ENCODE results near the gene CNGB1.
"Not testable (repeated sequence)": the region's sequence is repeated elsewhere in the genome, so short reads cannot be mapped to it uniquely, and the experiment has no call there.

The CNGB1 gene

GRCh38 chr16:57895081-57895547, 75.8 kb downstream of the CNGB1 start:
- H3K36me3 Mint-ChIP-seq (ENCODE audit: low read depth); H3K4me1 Mint-ChIP-seq; ATAC-seq; H3K27ac Mint-ChIP-seq; DNase-seq; H3K4me3 Mint-ChIP-seq; H3K9me3 Mint-ChIP-seq: not testable (repeated sequence)
- H3K27me3 Mint-ChIP-seq, result peaks cover 16% of the 10 kb centered on the region

DNA sequence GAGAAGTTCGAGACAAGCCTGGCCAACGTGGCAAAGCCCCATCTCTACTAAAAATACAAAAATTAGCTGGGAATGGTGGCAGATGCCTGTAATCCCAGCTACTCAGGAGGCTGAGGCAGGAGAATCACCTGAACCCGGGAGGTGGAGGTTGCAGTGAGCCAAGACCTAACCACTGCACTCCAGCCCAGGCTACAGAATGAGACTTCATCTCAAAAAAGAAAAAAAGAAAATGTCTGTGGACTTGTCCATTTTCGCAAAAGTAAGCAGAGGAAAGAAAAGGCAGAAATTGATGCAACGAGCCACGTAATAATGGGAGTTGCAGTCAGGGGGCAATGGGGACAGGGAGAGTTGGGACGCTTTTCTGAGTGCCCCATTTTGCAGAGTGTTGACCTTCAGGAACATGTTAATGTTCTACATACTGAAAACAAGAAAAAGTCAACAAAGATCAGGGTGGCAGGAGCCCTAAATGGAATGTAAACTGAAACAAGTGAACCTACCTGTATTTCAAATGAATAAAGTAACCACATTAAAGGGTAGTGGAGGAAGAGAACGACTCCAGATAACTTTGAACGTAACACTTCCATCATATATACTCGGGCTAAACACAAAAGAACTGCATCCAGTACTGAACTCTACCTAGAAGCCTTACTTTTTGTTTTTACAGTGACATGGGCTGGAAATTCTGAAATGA, 76.4 kb downstream of the CNGB1 start:
- Mint-ChIP-seq H3K27me3 (peaks cover 12% of the 10 kb centered on the region), H3K4me3 (no peak overlapping the region), H3K4me1 (peaks cover 2% of the 10 kb centered on the region), H3K36me3 (ENCODE audit: low read depth) (no peaks in the 10 kb centered on the region), H3K27ac (no peak overlapping the region), H3K9me3 (no peaks in the 10 kb centered on the region)
- no peak for DNase-seq
- ATAC-seq, result no peak

DNA sequence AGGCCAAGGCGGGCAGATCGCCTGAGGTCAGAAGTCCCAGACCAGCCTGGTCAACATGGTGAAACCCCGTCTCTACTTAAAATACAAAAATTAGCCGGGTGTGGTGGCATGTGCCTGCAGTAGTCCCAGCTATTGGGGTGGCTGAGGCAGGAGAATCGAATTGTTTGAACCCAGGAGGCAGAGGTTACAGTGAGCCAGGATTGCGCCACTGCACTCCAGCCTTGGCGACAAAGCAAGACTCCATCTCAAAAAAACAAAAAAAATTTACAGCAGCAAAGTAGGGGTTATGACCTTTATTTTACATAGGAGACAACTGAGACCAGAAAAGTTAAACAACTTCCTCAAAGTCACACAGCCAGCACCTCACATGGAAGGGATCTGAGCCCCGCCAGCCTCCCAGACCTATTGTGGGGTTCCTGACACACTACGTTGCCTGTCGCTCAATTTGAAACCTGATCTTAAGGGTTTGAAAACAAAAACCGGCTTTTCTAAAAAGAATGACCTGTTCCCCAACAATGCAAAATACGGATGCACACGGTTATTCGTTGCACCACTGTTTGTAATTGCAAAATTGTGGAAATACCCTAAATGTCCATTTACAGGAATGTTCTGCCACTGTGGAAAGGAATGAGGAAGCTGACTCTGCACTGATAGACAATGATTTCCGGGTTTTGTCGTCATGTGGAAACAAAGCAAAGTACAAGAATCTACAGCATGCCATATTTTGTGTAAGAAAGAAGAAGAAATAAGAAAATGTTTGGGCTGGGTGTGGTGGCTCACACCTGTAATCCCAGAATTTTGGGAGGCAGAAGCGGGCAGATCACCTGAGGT, 77.2 kb downstream of the CNGB1 start:
- Mint-ChIP-seq H3K4me3 (no peak overlapping the region), H3K4me1 (peaks cover 2% of the 10 kb centered on the region), H3K36me3 (ENCODE audit: low read depth) (no peaks in the 10 kb centered on the region), H3K27ac (no peak overlapping the region), H3K9me3 (no peaks in the 10 kb centered on the region), H3K27me3 (peaks cover 12% of the 10 kb centered on the region)
- ATAC-seq (no peak), DNase-seq (no peak)

GRCh38 chr16:57893217-57893558, 77.7 kb downstream of the CNGB1 start:
- H3K4me1 Mint-ChIP-seq, result peaks cover 2% of the 10 kb centered on the region
- H3K27me3 Mint-ChIP-seq, result peaks cover 14% of the 10 kb centered on the region
- ATAC-seq, result no peak
- H3K9me3 Mint-ChIP-seq, result no peaks in the 10 kb centered on the region
- no peak for DNase-seq
- no peaks in the 10 kb centered on the region for H3K36me3 Mint-ChIP-seq (ENCODE audit: low read depth)
- no peak overlapping the region for H3K4me3 Mint-ChIP-seq
- H3K27ac Mint-ChIP-seq, result no peak overlapping the region

DNA sequence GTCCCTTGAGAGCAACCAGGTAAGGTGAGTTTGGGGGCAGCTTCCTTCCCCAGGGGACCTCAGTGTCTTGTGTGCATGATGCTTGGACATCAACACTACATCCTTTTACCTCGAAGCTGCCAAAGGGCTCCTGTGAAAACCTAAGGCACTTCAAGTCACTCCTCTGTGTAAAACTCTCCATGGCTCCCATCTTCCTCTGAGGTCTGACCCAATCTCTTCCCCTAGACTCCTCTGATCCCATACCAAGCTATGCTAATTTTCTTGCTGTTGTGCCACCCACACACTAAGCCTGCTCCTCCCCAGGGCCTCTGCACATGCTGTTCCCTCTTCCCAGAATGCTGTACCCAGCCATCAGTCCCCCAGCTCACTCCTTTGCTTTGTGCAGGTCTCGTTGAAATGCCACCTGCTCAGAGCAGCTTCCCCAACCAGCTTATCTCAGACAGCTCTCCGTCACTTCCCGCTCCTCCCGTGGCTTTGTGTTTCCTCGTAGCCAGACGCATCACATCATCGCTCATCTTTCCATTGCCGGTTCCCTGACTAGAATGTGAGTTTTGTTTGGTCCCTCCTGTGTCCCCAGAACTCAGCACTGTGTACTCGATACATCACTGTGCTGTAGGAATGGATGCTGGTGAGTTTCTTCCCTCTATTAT, 78.4 kb downstream of the CNGB1 start:
- H3K27me3 Mint-ChIP-seq, result peaks cover 14% of the 10 kb centered on the region
- no peak for DNase-seq
- H3K9me3 Mint-ChIP-seq, result no peaks in the 10 kb centered on the region
- no peaks in the 10 kb centered on the region for H3K36me3 Mint-ChIP-seq (ENCODE audit: low read depth)
- ATAC-seq, result no peak
- H3K27ac Mint-ChIP-seq, result no peak overlapping the region
- peaks cover 2% of the 10 kb centered on the region for H3K4me1 Mint-ChIP-seq
- H3K4me3 Mint-ChIP-seq, result no peak overlapping the region

- DNase-seq (no peak), ATAC-seq (no peak)
- no peak overlapping the region for H3K4me3 Mint-ChIP-seq
- no peaks in the 10 kb centered on the region for H3K36me3 Mint-ChIP-seq (ENCODE audit: low read depth)
- H3K27ac Mint-ChIP-seq, result no peak overlapping the region
- no peaks in the 10 kb centered on the region for H3K9me3 Mint-ChIP-seq
- H3K27me3 Mint-ChIP-seq, result peaks cover 17% of the 10 kb centered on the region
- peaks cover 2% of the 10 kb centered on the region for H3K4me1 Mint-ChIP-seq
Observed at GRCh38 chr16:57892041-57892440, 78.9 kb downstream of the CNGB1 start.

DNA sequence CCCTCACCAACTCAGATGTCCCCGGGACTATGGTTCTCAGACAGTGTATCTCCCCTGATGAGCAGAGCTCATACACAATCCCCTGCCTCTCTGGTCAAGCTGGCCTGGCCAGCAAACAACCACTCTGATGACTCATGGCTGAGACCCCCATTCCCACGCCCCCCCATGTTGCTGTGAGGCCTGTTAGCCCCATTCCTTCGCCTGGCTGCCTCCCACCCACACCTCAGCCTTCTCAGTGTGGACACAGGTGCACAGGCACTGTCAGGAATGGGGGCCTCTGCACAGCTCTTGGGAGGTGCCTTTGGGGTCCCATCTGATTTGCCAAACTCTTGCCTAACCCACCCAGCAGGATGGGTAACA, 80.2 kb downstream of the CNGB1 start:
- peaks cover 2% of the 10 kb centered on the region for H3K4me1 Mint-ChIP-seq
- H3K27me3 Mint-ChIP-seq, result peaks cover 24% of the 10 kb centered on the region
- ATAC-seq (no peak), DNase-seq (no peak)
- no peaks in the 10 kb centered on the region for H3K36me3 Mint-ChIP-seq (ENCODE audit: low read depth)
- no peak overlapping the region for H3K27ac Mint-ChIP-seq
- H3K4me3 Mint-ChIP-seq, result no peak overlapping the region
- H3K9me3 Mint-ChIP-seq, result no peaks in the 10 kb centered on the region

- ATAC-seq, result no peak
- peaks cover 2% of the 10 kb centered on the region for H3K4me1 Mint-ChIP-seq
- H3K36me3 Mint-ChIP-seq (ENCODE audit: low read depth), result no peaks in the 10 kb centered on the region
- H3K27me3 Mint-ChIP-seq, result peaks cover 28% of the 10 kb centered on the region
- no peak overlapping the region for H3K27ac Mint-ChIP-seq
- DNase-seq, result no peak
- no peak overlapping the region for H3K4me3 Mint-ChIP-seq
- no peaks in the 10 kb centered on the region for H3K9me3 Mint-ChIP-seq
Observed at GRCh38 chr16:57889960-57890751, 80.8 kb downstream of the CNGB1 start.

DNA sequence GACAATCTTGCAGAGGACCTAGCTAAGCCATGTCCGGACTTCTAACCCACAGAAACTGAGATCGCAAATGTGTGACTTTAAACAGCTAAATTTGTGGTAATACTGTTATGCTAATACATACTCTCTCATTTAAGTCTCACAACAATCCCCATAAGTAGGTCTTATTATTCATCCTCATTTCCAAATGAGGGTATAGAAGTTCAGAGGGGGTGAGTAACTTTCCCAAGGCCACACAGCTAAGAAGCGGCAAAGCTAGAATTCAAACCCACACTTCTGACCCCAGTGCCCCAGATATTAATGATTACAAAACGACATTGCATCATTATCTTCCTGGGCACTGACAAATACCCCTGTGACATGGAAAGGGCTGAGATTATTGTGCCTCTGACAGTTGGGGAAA, 81.4 kb downstream of the CNGB1 start:
- Mint-ChIP-seq H3K4me1 (peaks cover 2% of the 10 kb centered on the region), H3K9me3 (no peaks in the 10 kb centered on the region), H3K27ac (no peak overlapping the region), H3K27me3 (peaks cover 33% of the 10 kb centered on the region), H3K36me3 (ENCODE audit: low read depth) (no peaks in the 10 kb centered on the region), H3K4me3 (no peak overlapping the region)
- DNase-seq (no peak), ATAC-seq (no peak)

- Mint-ChIP-seq H3K36me3 (ENCODE audit: low read depth) (no peaks in the 10 kb centered on the region), H3K27me3 (peaks cover 36% of the 10 kb centered on the region), H3K4me3 (no peak overlapping the region), H3K9me3 (no peaks in the 10 kb centered on the region), H3K27ac (no peak overlapping the region), H3K4me1 (peaks cover 2% of the 10 kb centered on the region)
- ATAC-seq (no peak), DNase-seq (no peak)
Observed at GRCh38 chr16:57889111-57889510, 81.8 kb downstream of the CNGB1 start.

GRCh38 chr16:57888128-57888527, 82.8 kb downstream of the CNGB1 start:
- Mint-ChIP-seq H3K27me3 (peaks cover 41% of the 10 kb centered on the region), H3K4me1 (peaks cover 2% of the 10 kb centered on the region)

DNA sequence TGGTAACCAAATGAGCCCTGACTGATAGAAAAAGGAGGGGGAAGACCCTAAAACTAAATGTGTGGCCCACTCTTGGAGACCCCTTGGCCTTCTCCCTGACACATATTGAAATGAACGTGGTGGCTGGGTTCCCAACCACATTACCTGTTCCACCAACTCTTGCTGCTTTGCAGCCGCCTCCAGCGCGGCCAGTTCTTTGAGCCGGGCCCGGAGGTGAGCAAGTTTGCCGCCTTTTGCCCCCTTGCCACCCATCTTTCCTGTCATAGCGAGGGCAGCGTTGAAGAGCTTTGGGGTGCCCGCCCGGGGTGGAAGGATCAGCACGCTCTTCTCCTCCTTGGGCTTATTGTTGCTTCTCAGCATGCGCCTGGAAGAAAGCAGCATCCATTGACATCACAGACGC, 83.2 kb downstream of the CNGB1 start:
- Mint-ChIP-seq H3K36me3 (ENCODE audit: low read depth) (no peaks in the 10 kb centered on the region), H3K4me3 (no peak overlapping the region), H3K27ac (no peak overlapping the region), H3K4me1 (peaks cover 2% of the 10 kb centered on the region), H3K9me3 (no peaks in the 10 kb centered on the region), H3K27me3 (peaks cover 42% of the 10 kb centered on the region)
- ATAC-seq (no peak), DNase-seq (no peak)

More at GRCh38 chr16:57888128-57888527, 82.8 kb downstream of the CNGB1 start:
- Mint-ChIP-seq H3K9me3 (no peaks in the 10 kb centered on the region), H3K4me3 (no peak overlapping the region), H3K36me3 (ENCODE audit: low read depth) (no peaks in the 10 kb centered on the region), H3K27ac (no peak overlapping the region)
- no peak for ATAC-seq
- no peak for DNase-seq

GRCh38 chr16:57886427-57886826, 84.5 kb downstream of the CNGB1 start:
- Mint-ChIP-seq H3K27me3 (peaks cover 42% of the 10 kb centered on the region), H3K4me1 (no peaks in the 10 kb centered on the region), H3K9me3 (no peaks in the 10 kb centered on the region), H3K36me3 (ENCODE audit: low read depth) (no peaks in the 10 kb centered on the region), H3K27ac (no peak overlapping the region), H3K4me3 (no peak overlapping the region)
- DNase-seq (no peak), ATAC-seq (no peak)

DNA sequence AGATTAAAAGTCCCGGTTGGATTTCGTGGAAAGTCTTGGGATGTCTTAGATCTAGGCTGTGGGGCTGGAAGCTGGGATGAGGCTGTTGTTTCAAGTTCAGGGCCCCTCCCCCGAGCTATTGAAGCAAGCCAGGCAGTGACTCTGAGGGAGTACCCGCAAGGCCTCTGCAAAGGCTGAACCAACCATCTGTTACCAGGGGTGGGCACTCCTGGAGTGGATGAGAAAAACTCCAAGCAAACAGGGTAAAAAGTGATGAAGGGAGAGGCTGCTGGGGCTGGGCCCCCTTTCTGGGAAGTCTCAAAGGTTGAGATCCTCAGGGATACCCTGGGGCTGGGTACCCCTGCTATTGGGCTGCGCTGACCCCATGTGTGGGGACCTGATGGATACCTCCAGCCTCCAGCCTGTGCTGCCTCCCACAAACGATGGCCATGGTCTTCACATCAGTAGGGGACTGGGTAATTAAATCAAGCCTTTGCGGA, 86.2 kb downstream of the CNGB1 start:
- Mint-ChIP-seq H3K9me3 (no peaks in the 10 kb centered on the region), H3K4me3 (no peak overlapping the region), H3K4me1 (no peaks in the 10 kb centered on the region), H3K27me3 (peaks cover 42% of the 10 kb centered on the region), H3K36me3 (ENCODE audit: low read depth) (no peaks in the 10 kb centered on the region), H3K27ac (no peak overlapping the region)
- no peak for ATAC-seq
- DNase-seq, result no peak
